COLO829 (cell line): ENCODE data around the gene FGD3.
A peak's percentile ranks its signal among the peaks of the same experiment; 100 is the strongest.
"Not testable (repeated sequence)": the region's sequence is repeated elsewhere in the genome, so short reads cannot be mapped to it uniquely, and the experiment has no call there.

ENCODE experiments used
- DNase-seq: peaks from one replicate; pipeline ENCODE4 v3.0.0; 2012; ENCODE audit warnings: low spot score

The FGD3 gene

DNA sequence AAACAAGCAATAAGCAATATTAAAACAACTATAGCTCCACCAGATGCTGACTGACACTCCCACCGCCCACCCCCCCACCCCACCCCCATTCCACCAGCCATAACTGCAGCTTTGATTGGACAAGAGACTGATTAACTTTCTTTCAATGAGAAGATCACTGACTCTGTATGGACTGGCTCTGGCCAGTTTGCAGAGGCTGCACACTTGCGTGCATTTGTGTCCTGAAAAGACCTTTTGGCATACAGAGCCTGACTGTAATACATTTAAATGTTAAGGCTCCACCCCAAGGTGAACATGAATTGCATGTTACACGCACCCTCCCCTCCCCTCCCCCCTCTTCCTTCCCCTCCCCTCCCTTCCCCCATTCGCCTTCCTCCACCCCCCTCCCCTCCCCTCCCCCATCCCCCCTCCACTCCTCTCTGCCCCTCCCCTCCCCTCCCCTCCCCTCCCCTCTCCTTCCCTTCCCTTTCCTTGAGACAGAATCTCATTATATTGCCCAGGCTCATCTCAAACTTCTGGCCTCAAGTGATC lies 31.1 kb downstream of the FGD3 start:
- DNase-seq: no peak

GRCh38 chr9:92979283-92980056 lies 32.1 kb downstream of the FGD3 start:
- no peak for DNase-seq

GRCh38 chr9:92980085-92980745 lies 32.9 kb downstream of the FGD3 start:
- no peak for DNase-seq

- DNase-seq: no peak
Measured at GRCh38 chr9:92982130-92982529, 34.8 kb downstream of the FGD3 start.

DNA sequence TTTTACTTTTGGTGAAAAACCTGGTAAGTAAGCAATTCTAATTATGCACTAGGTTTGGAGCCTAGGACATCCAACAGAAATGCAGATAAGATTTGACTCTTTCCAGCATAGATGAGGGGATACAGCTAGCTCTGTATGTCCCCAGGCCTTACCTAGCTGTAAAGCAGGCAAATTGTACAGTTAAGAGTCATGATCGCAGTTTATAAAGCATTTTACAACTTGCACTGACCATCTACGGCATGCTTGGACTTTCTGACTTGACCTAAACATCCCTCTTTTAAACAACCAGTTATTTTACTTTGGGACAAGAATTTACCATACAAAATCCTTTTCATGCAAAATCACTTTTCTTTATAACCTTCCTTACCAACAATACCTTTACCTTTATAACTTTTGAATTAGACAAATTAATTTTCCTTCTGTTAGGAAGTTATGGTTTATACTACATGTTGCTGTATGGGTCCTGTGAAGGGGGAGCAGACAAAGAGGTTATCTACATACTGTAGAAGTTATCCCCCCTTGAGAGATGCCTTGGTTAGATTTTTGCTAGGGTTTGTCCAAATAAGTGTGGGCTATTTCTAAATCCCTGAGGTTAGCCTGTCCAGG lies 36.8 kb downstream of the FGD3 start:
- DNase-seq: no peak

DNA sequence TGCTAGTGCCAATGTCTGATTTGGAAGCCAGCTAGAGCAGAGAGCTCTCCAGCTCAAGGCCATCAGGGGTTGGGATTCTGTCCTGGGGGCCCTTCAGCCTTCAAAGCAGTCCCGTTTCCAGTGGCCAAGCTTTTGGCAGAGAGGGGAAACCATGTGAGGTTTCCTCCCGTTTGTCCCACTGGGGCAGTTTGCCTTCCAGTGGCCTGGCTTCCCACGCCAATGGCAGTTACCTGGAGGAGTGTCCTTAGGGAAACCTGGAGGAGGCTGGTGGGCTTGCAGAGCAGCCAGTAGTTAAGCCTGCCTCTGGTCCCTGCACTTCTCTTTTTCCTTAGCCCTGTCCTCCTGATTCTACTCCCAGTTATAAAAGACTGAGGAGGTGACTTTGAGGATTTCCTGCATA lies 37.7 kb downstream of the FGD3 start:
- no peak for DNase-seq

- DNase-seq: peak; percentile 35
Measured at GRCh38 chr9:92986176-92987119, 39.1 kb downstream of the FGD3 start.

GRCh38 chr9:92988215-92988768 lies 41.0 kb downstream of the FGD3 start:
- DNase-seq: no peak

DNA sequence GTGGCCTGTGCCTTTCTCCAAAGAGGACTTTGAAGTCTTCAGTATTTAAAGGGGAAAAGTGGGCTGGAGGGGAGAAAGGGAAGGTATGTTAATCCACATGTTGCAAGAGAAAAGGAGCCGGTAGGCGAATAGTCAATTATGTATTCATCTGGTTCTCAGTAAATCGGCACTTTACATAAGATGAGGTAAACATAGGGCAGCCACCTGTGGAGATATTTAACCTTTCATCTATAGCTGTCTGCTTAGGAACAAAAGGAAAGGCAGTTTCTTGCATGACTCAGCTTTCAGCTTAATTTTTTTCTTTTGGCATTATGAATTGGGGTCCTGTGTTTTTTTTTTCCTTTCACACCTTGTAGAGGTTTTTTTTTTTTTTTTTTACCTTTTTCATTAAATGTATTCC lies 42.2 kb downstream of the FGD3 start:
- no peak for DNase-seq

GRCh38 chr9:92990461-92990860 lies 43.1 kb downstream of the FGD3 start:
- no peak for DNase-seq

GRCh38 chr9:92992549-92992948 lies 45.2 kb downstream of the FGD3 start:
- no peak for DNase-seq

- not testable (repeated sequence) for DNase-seq
Measured at GRCh38 chr9:92998871-92999270, 51.5 kb downstream of the FGD3 start.

GRCh38 chr9:93001031-93001430 lies 53.7 kb downstream of the FGD3 start:
- no peak for DNase-seq

GRCh38 chr9:93002700-93003099 lies 55.4 kb downstream of the FGD3 start:
- no peak for DNase-seq

DNA sequence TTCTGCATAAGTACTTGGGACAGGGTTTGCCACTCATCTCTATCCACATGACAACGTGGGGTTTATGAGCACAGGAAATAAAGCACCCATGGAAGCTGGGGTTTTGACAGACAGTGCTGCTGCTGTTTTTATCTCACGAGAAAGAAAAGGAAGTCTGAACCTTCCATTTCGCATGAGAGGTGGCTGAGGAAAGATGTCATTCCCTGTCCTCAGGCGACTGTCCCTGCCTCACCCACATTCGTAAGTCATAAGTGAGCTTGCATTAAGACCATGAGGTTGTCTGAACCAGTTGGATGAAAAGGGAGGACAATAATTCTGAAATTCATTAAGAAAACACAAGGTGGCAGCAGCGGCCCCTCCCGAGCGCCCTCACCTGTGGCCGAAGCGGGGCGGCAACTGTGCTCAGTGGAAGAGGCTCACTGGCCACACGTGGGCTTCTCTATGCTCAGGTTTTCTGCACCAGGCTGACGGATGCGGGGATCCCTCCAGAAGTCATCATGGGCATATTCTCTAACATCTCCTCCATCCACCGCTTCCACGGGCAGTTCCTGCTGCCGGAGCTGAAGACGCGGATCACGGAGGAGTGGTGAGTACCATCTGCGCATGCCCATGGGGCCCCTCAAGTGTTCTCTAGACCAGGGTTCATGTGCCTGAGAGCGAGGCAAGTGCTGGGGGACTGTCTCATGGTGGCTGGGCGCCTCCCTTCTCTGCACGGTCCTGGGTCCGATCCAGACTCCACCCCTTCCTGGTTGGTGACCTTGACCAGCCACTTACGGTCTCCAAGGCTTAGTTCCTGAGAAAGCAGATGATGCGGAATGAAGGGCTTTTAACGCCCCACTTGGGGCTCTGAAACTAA lies 56.5 kb downstream of the FGD3 start:
- peak; percentile 70 for DNase-seq

DNA sequence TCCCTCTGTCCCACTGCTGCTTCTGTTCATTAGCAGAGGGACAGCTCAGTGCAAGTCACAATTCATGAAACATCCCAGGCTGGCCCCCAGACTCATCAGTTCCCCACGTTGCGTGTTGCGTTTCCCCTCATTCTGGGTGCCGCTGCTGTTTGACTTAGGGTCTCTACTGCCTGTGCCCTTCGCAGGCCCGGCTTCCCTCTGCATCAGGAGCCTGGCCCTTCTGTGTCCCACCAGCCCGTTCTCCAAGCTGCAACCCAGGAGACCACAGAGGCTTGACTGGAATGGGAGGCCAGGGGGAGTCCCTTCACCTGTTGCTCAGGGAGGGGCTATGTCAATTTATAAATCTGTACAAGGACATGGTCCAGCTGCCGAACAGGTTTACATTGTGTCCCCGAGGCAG lies 57.2 kb downstream of the FGD3 start:
- DNase-seq: no peak

DNA sequence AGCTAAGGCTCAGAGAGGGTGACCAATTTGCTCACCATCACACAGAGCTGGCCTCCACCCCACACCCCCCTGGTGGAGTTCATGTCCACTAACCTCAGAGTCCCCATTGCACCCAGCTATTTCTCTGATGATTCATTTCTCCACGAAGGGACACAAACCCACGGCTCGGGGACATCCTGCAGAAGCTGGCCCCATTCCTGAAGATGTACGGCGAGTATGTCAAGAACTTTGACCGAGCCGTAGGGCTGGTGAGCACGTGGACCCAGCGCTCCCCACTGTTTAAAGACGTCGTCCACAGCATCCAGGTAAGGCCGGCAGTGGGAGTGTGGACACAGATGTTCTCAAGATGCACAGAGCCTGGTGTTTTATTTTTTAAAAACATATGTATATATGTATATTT lies 58.6 kb downstream of the FGD3 start:
- DNase-seq: no peak

DNA sequence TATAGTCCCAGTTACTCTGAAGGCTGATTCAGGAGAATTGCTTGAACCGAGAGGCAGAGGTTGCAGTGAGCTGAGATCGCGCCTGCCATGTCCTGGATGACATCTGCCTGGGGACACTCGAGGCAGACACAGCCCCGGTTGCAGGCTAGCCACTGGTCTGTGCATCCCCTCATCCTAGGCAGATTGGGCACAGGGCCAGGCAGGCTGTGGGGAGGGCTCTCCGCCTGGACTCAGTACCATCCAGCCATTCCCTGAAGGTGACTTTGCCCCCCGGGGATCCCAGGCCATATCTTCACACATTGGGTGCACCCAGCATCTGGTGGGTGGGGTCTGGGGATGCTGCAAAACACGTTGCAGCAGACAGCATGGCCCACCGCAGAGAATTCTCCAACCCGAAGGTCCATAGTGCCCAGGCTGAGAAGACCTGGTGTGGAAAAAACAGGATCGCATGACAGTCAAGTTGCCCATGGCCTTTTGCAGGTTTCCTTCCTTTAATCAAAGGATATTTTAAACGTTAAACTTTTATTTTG lies 60.3 kb downstream of the FGD3 start:
- DNase-seq: no peak

- no peak for DNase-seq
Measured at GRCh38 chr9:93008457-93008856, 61.1 kb downstream of the FGD3 start.

DNA sequence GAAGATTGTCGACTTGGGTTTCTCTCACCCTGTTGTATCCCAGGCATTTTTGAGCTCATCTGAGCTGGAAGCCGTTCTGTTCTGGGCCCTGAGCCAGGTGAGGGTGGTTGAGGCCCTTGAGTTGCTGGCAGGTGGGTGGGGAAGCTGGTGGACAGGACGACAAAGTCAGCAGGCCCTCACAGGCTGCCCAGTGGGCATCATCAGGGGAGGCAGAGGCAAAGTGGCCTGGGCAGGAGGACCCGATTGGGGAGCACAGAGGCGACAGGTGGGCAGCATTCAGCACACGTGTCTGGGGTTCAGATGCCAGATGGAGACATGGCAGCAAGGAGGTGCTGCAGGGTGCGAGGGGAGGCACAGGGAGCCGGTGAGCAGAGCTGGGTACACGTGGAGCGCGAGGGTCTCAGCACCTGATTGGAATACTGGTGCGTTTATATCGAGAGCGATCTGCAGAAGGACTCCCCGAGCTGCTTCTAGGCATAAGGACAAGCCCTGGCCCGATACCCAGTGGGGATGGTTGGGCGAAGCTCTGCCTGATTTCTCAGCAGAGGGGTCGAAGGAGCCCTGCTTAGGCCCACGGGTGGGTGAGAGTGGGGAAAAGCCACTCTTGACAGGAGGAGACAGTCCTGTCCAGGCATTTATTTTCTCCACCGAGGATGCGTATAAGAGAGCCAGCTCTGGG lies 62.2 kb downstream of the FGD3 start:
- no peak for DNase-seq
